Measurements from ENCODE around the gene RFXAP. TPM values are rescaled to one million over a fixed set of nuclear protein-coding genes. Genes with fewer than 3 reads are reported as not detected.

RFXAP gene
- total and polyA plus RNA-seq, 3 experiments from 2014 or later, result 3.3 to 11.7 (median 10.2) TPM

DNA sequence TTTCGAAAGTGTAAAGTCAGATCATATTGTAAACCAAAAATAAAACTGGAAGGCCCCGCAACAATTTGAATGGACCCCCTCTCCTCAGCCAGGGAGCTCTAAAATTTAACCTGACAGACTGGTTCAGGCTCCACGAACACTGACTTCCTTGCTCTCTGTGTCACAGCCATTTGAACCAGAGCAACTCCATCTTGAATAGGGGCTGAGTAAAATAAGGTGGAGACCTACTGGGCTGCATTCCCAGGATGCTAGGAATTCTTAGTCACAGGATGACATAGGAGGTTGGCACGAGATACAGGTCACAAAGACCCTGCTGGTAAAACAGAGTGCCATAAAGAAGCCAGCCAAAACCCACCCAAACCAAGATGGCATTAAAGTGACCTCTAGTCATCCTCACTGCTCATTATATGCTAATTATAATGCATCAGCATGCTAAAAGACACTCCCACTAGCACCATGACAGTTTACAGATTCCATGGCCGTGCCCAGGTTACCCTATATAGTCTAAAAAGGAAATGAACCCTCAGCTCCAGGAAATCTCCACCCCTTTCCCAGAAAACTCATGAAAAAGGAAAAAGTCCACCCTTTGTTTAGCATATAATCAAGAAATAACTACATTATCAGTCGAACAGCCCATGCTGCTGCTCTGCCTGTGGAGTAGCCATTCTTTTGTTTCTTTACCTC is 43.1 kb downstream of the RFXAP start:
- H3K27me3 Mint-ChIP-seq, result peaks cover 12 to 76% of the 10 kb centered on the region in 2 donors
- no peaks in the 10 kb centered on the region for H3K9me3 Mint-ChIP-seq
- Histone ChIP-seq H3K36me3 (ENCODE audit: insufficient read depth, low read length) (no peaks in the 10 kb centered on the region), H3K4me3 (ENCODE audit: low read length) (no peak overlapping the region), H3K4me1 (ENCODE audit: insufficient read depth, low read length) (no peaks in the 10 kb centered on the region), H3K27me3 (ENCODE audit: insufficient read depth, low read length, poor library complexity, severe bottlenecking) (no peaks in the 10 kb centered on the region), H3K27ac (ENCODE audit: low read depth, low read length) (no peak overlapping the region), H3K9me3 (ENCODE audit: low read length) (no peaks in the 10 kb centered on the region)
- no peaks in the 10 kb centered on the region for H3K36me3 Mint-ChIP-seq
- ChIA-PET POLR2A (no interaction called here), CTCF (no interaction called here)
- no peak for DNase-seq
- no peak overlapping the region for H3K4me3 Mint-ChIP-seq
- H3K4me1 Mint-ChIP-seq, result no peaks in the 10 kb centered on the region
- H3K27ac Mint-ChIP-seq, result no peak overlapping the region

DNA sequence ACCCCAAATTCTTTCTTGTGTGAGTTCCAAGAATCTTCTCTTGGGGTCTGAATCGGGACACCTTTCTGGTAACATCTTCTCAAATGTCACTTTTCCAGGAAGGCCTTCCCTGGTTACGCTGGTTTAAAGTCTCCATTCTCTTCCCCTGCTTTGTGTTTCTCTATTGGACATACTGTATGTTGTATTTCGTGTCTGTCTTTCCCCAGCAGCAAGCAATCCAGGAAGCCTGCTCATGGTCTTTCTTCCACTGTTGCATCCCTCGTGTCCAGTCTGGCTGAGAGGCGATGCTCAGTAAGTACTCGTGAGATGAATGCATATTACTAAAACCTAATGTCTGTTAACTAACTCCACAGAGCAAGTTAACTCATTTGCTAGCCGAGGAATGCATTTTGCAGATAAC is 43.7 kb downstream of the RFXAP start:
- Mint-ChIP-seq H3K4me1 (no peaks in the 10 kb centered on the region), H3K27me3 (peaks cover 11 to 77% of the 10 kb centered on the region in 2 donors), H3K4me3 (no peak overlapping the region), H3K27ac (no peak overlapping the region), H3K9me3 (no peaks in the 10 kb centered on the region), H3K36me3 (no peaks in the 10 kb centered on the region)
- no peaks in the 10 kb centered on the region for H3K4me1 ChIP-seq (ENCODE audit: insufficient read depth, low read length)
- no peak for DNase-seq
- no peaks in the 10 kb centered on the region for H3K9me3 ChIP-seq (ENCODE audit: low read length)
- no peaks in the 10 kb centered on the region for H3K36me3 ChIP-seq (ENCODE audit: insufficient read depth, low read length)
- no peak overlapping the region for H3K27ac ChIP-seq (ENCODE audit: low read depth, low read length)
- ChIA-PET CTCF (no interaction called here), POLR2A (no interaction called here)
- no peak overlapping the region for H3K4me3 ChIP-seq (ENCODE audit: low read length)
- H3K27me3 ChIP-seq (ENCODE audit: insufficient read depth, low read length, poor library complexity, severe bottlenecking), result no peaks in the 10 kb centered on the region

DNA sequence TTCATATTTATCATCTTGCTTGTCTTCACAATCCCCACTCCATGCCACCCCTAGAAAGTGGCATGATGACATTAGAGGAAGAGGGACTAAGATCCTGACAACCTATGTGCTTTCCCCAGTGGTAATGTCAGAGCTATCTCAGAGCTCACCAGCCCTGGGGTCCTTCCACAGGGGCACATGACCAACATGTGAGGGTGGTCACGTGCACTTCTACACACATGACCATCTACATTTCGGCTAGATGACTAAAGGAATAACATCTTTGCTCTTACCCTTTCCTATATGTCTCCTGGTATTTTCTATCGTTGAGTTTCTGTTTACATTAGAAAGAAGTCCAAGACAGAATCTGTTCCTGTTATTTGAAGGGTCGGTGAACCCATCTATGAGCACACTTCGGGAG is 46.2 kb downstream of the RFXAP start:
- POLR2A ChIA-PET, result no interaction called here

DNA sequence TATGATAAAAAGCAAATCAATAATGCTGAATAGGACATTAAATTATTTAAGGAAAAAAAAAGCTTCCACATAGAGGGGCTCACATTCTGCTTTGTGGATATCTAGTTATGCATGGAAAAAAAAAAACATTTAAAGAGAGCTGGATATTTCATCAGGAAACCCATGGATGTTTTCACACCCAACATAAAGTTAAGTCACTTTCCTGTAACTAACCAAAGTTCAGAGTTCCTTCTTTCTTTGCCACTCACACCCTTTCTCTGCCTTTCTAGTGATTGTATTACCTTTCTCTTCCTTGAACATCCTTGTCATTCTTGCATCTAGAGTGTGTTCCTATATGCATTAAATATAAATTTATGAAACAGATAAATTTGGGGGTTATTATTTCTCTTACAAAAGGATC is 47.2 kb downstream of the RFXAP start:
- H3K36me3 Mint-ChIP-seq, result no peaks in the 10 kb centered on the region
- peaks cover 11 to 60% of the 10 kb centered on the region in 2 donors for H3K27me3 Mint-ChIP-seq
- H3K27ac ChIP-seq (ENCODE audit: low read depth, low read length), result no peak overlapping the region
- ChIA-PET POLR2A (no interaction called here), CTCF (interaction anchor here (1.2 kb wide), 1 partner anchor 54 kb away, joined by 3 read pairs; no protein-coding TSS in a partner anchor)
- H3K9me3 Mint-ChIP-seq, result no peaks in the 10 kb centered on the region
- no peaks in the 10 kb centered on the region for H3K4me1 Mint-ChIP-seq
- no peaks in the 10 kb centered on the region for H3K9me3 ChIP-seq (ENCODE audit: low read length)
- no peak overlapping the region for H3K4me3 ChIP-seq (ENCODE audit: low read length)
- DNase-seq, result no peak
- no peaks in the 10 kb centered on the region for H3K27me3 ChIP-seq (ENCODE audit: insufficient read depth, low read length, poor library complexity, severe bottlenecking)
- H3K36me3 ChIP-seq (ENCODE audit: insufficient read depth, low read length), result no peaks in the 10 kb centered on the region
- no peak overlapping the region for H3K27ac Mint-ChIP-seq
- no peaks in the 10 kb centered on the region for H3K4me1 ChIP-seq (ENCODE audit: insufficient read depth, low read length)
- H3K4me3 Mint-ChIP-seq, result no peak overlapping the region

More for the DNA sequence above, 46.2 kb downstream of the RFXAP start:
- Mint-ChIP-seq H3K36me3 (no peaks in the 10 kb centered on the region), H3K4me1 (no peaks in the 10 kb centered on the region), H3K9me3 (no peaks in the 10 kb centered on the region), H3K4me3 (no peak overlapping the region), H3K27ac (no peak overlapping the region), H3K27me3 (peaks cover 11 to 64% of the 10 kb centered on the region in 2 donors)
- H3K27ac ChIP-seq (ENCODE audit: low read depth, low read length), result no peak overlapping the region
- H3K9me3 ChIP-seq (ENCODE audit: low read length), result no peaks in the 10 kb centered on the region
- H3K27me3 ChIP-seq (ENCODE audit: insufficient read depth, low read length, poor library complexity, severe bottlenecking), result no peaks in the 10 kb centered on the region
- CTCF ChIA-PET, result interaction anchor here (1.2 kb wide), 1 partner anchor 53 kb away, joined by 3 read pairs; no protein-coding TSS in a partner anchor
- no peaks in the 10 kb centered on the region for H3K36me3 ChIP-seq (ENCODE audit: insufficient read depth, low read length)
- no peaks in the 10 kb centered on the region for H3K4me1 ChIP-seq (ENCODE audit: insufficient read depth, low read length)
- DNase-seq, result no peak
- no peak overlapping the region for H3K4me3 ChIP-seq (ENCODE audit: low read length)

DNA sequence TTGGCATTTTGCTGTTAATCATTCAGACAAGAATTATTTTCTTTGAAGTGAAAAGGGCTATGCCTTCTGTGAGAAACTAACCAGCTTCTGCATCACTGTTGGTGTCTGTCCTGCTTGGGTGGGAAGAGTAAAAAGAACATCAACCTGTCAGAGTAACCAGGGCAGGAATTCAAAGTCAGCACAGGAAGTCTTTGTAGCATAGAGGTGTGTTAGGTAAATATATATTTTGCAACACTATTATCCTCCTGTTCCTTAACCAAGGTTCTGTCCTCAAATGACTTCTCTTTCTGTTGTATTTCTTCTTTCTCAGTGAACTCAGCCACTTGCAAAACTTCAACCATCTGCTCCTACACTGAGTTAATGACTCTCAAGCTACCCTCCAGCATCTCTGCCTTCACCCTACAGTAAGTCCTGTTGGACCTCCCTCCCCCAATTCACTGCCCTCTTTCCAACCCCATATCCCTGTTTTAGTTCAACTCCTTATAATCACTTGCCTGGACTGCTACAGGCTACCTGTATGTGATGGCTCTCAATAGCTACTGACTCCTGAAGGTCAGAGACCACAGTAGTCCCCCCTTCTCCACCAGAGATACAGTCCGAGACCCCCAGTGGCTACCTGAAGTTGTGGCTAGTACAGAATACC is 51.1 kb downstream of the RFXAP start:
- POLR2A ChIA-PET, result no interaction called here
- CTCF ChIA-PET, result no interaction called here
- H3K4me1 Mint-ChIP-seq, result no peaks in the 10 kb centered on the region
- no peak overlapping the region for H3K27ac ChIP-seq (ENCODE audit: low read depth, low read length)
- H3K9me3 ChIP-seq (ENCODE audit: low read length), result no peaks in the 10 kb centered on the region
- peak overlapping the region in 1 of 8 donors; percentile 61 for H3K27ac Mint-ChIP-seq
- H3K27me3 ChIP-seq (ENCODE audit: insufficient read depth, low read length, poor library complexity, severe bottlenecking), result no peaks in the 10 kb centered on the region
- no peaks in the 10 kb centered on the region for H3K9me3 Mint-ChIP-seq
- no peak overlapping the region for H3K4me3 ChIP-seq (ENCODE audit: low read length)
- peaks cover 5 to 36% of the 10 kb centered on the region in 2 donors for H3K27me3 Mint-ChIP-seq
- H3K4me3 Mint-ChIP-seq, result no peak overlapping the region
- H3K36me3 ChIP-seq (ENCODE audit: insufficient read depth, low read length), result no peaks in the 10 kb centered on the region
- no peaks in the 10 kb centered on the region for H3K4me1 ChIP-seq (ENCODE audit: insufficient read depth, low read length)
- DNase-seq, result no peak
- H3K36me3 Mint-ChIP-seq, result no peaks in the 10 kb centered on the region

DNA sequence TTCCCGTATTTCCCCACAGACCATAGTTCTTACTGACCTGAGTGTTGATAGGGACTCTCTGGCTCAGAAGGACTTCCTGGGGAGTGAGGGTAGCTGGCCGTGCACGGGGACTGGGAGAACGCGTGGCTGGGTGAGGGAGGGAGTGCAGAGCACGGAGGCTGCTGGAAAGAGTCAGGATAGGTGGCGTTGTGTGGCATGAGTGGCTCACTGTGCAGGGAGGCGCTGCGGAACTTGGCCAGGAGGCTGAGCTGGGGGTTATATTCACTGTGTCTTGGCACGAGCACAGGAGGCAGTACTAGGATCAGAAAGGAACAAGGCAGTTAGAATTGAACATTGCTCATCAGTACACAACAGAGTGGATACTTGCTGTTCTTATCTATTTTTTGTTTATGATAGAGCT is 53.6 kb downstream of the RFXAP start:
- POLR2A ChIA-PET, result no interaction called here
- H3K4me3 Mint-ChIP-seq, result no peak overlapping the region

DNA sequence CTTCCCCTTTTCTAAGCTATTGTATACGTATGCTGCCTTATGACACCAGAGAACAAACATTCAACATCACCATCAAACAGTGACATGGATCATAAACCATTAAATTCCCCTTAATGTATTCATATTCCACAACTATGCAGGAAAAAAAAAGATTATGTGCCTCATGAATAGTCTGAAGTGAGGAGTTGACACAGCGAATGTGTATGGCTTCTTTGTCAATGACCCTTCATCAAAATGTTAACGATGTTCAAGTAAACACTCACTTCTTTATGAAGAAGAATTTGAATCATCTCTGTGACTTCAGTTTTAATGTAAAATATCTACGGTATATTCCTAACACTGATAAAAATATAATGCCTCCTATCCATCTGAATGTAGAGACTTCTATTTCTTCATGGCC is 56.4 kb downstream of the RFXAP start:
- Histone ChIP-seq H3K4me3 (ENCODE audit: low read length) (no peak overlapping the region), H3K36me3 (ENCODE audit: insufficient read depth, low read length) (no peaks in the 10 kb centered on the region), H3K27ac (ENCODE audit: low read depth, low read length) (no peak overlapping the region), H3K9me3 (ENCODE audit: low read length) (no peaks in the 10 kb centered on the region), H3K4me1 (ENCODE audit: insufficient read depth, low read length) (no peaks in the 10 kb centered on the region), H3K27me3 (ENCODE audit: insufficient read depth, low read length, poor library complexity, severe bottlenecking) (no peaks in the 10 kb centered on the region)
- H3K9me3 Mint-ChIP-seq, result no peaks in the 10 kb centered on the region
- no peaks in the 10 kb centered on the region for H3K4me1 Mint-ChIP-seq
- ChIA-PET CTCF (no interaction called here), POLR2A (no interaction called here)
- no peaks in the 10 kb centered on the region for H3K36me3 Mint-ChIP-seq
- no peak overlapping the region for H3K27ac Mint-ChIP-seq
- H3K4me3 Mint-ChIP-seq, result no peak overlapping the region
- no peak for DNase-seq
- peaks cover 4 to 26% of the 10 kb centered on the region in 2 donors for H3K27me3 Mint-ChIP-seq

More for the DNA sequence above, 53.6 kb downstream of the RFXAP start:
- no peaks in the 10 kb centered on the region for H3K4me1 ChIP-seq (ENCODE audit: insufficient read depth, low read length)
- peaks cover 4 to 17% of the 10 kb centered on the region in 2 donors for H3K27me3 Mint-ChIP-seq
- H3K27ac Mint-ChIP-seq, result no peak overlapping the region
- H3K27ac ChIP-seq (ENCODE audit: low read depth, low read length), result no peak overlapping the region
- H3K27me3 ChIP-seq (ENCODE audit: insufficient read depth, low read length, poor library complexity, severe bottlenecking), result no peaks in the 10 kb centered on the region
- no peaks in the 10 kb centered on the region for H3K9me3 Mint-ChIP-seq
- H3K4me3 ChIP-seq (ENCODE audit: low read length), result no peak overlapping the region
- no peak for DNase-seq
- no peaks in the 10 kb centered on the region for H3K4me1 Mint-ChIP-seq
- no peaks in the 10 kb centered on the region for H3K9me3 ChIP-seq (ENCODE audit: low read length)
- no peaks in the 10 kb centered on the region for H3K36me3 Mint-ChIP-seq
- no peaks in the 10 kb centered on the region for H3K36me3 ChIP-seq (ENCODE audit: insufficient read depth, low read length)
- CTCF ChIA-PET, result no interaction called here

DNA sequence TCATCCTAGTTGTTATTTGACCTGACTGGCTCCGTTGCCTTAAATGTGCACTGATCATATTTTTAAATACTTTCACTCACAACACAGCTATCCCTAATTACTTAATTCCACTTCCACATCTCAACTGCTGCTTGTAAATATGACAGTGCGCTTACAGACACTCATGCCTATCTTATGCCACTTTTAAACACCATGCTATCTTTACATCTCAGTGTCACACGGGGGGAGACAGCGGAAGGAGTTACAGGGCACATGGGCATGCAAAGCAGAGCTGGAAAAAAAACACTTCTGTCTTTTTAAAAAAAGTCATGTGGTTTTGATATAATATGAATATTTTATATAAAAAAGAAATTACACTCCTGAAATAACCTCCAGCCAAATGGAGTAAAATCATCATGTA is 56.9 kb downstream of the RFXAP start:
- H3K27me3 ChIP-seq (ENCODE audit: insufficient read depth, low read length, poor library complexity, severe bottlenecking), result no peaks in the 10 kb centered on the region
- Mint-ChIP-seq H3K36me3 (no peaks in the 10 kb centered on the region), H3K9me3 (no peaks in the 10 kb centered on the region), H3K4me1 (no peaks in the 10 kb centered on the region), H3K27me3 (peaks cover 4 to 26% of the 10 kb centered on the region in 2 donors), H3K27ac (no peak overlapping the region), H3K4me3 (no peak overlapping the region)
- DNase-seq, result no peak
- ChIA-PET CTCF (no interaction called here), POLR2A (no interaction called here)
- no peaks in the 10 kb centered on the region for H3K9me3 ChIP-seq (ENCODE audit: low read length)
- H3K4me3 ChIP-seq (ENCODE audit: low read length), result no peak overlapping the region
- no peak overlapping the region for H3K27ac ChIP-seq (ENCODE audit: low read depth, low read length)
- H3K36me3 ChIP-seq (ENCODE audit: insufficient read depth, low read length), result no peaks in the 10 kb centered on the region
- no peaks in the 10 kb centered on the region for H3K4me1 ChIP-seq (ENCODE audit: insufficient read depth, low read length)

Data from CD8-positive, alpha-beta memory T cell (primary cell).